ENCODE measurements around the gene MOV10L1.

Gene MOV10L1

DNA sequence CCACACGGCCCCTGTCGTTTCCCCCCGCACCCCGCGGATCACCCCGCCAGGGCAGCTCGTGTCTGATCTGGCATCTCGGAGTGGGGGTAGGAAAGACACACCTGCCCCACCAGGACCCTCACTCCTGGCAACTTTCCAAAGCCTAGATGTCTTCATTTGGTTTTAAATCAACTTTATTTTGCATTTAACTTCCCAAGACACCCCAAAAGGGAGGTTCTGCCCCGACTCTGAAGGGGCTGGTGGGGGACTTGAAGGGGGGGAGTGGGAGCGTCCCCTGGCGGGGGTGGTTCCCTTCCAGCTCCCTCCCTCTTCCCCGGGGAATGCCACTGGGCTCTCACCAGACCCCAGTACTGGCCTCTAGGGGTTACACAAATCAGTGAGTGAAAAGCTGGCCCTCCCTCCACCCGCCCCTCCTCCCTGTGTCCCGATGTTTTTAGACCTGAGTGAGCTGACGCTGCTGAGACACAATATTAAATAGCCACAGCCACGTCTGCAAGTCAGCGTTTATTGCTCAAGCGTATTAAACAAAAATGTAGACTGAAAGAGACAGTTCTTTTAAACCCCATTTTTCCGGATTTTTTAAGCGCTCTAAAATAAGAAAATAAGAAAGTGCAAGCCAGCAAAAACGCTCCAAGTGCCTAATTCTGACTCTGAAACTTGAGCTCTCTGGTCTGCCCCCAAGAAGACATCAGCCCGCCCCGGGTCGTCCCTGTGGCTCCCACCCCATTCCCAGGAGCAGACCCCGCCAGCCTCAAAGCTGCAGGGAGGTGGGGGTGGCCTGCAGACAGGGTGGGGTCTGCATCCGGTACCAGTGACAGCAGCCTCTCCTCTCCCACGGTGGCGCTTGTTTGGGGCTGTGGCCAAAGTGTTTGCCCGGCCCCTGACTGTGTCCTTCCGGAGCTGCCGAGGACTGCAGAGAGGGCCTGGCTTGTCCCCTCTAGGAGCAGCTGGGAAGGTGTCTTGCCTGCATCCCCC is 30.6 kb upstream of the MOV10L1 start:
- H3K4me1 ChIP-seq (ENCODE audit: insufficient read depth, poor library complexity, severe bottlenecking) = no peaks in the 10 kb centered on the region
- no peaks in the 10 kb centered on the region for H3K9me3 ChIP-seq (ENCODE audit: severe bottlenecking)
- H3K27ac ChIP-seq (ENCODE audit: poor library complexity, severe bottlenecking) = no peak overlapping the region
- ATAC-seq (ENCODE audit: low read depth) = peak; percentile 34; the same call in 2 of the 3 replicates
- TF ChIP-seq CTCF (IDR thresholded peaks at IDR 0.05; ENCODE audit: poor library complexity, severe bottlenecking) = no peak
- H3K27me3 ChIP-seq (ENCODE audit: insufficient read depth, poor library complexity, severe bottlenecking) = peaks cover 22% of the 10 kb centered on the region
- no peak overlapping the region for H3K4me3 ChIP-seq (ENCODE audit: severe bottlenecking)
- DNase-seq (ENCODE audit: low spot score) = peak; percentile 52
- H3K36me3 ChIP-seq (ENCODE audit: low read depth) = no peaks in the 10 kb centered on the region

DNA sequence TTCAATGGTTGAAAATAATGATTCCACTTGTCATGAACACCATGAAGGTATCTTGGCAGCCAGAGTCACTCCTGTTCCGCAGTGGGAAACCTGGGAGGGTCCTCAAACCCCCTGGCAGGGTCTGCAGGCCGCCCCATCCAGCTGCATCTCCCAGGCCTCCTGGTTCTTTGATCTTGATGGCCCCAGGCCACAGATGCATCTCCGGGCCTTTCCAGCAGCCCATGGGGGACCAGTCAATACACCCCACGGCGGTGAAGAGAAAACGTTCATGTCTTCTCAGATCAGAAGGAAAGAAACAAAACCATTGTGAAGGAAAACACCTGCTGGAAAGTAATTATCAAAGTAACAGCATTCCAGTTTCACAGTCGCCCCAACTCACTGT is 29.9 kb upstream of the MOV10L1 start:
- H3K27me3 ChIP-seq (ENCODE audit: insufficient read depth, poor library complexity, severe bottlenecking) = peaks cover 22% of the 10 kb centered on the region
- H3K36me3 ChIP-seq (ENCODE audit: low read depth) = no peaks in the 10 kb centered on the region
- no peak for TF ChIP-seq CTCF (IDR thresholded peaks at IDR 0.05; ENCODE audit: poor library complexity, severe bottlenecking)
- DNase-seq (ENCODE audit: low spot score) (no peak), ATAC-seq (ENCODE audit: low read depth) (no peak)
- H3K4me3 ChIP-seq (ENCODE audit: severe bottlenecking) = no peak overlapping the region
- no peaks in the 10 kb centered on the region for H3K4me1 ChIP-seq (ENCODE audit: insufficient read depth, poor library complexity, severe bottlenecking)
- H3K27ac ChIP-seq (ENCODE audit: poor library complexity, severe bottlenecking) = no peak overlapping the region
- no peaks in the 10 kb centered on the region for H3K9me3 ChIP-seq (ENCODE audit: severe bottlenecking)

GRCh38 chr22:50060441-50061140 is 29.2 kb upstream of the MOV10L1 start:
- no peak for ATAC-seq (ENCODE audit: low read depth)
- no peak overlapping the region for H3K27ac ChIP-seq (ENCODE audit: poor library complexity, severe bottlenecking)
- no peaks in the 10 kb centered on the region for H3K4me1 ChIP-seq (ENCODE audit: insufficient read depth, poor library complexity, severe bottlenecking)
- H3K27me3 ChIP-seq (ENCODE audit: insufficient read depth, poor library complexity, severe bottlenecking) = peaks cover 22% of the 10 kb centered on the region
- DNase-seq (ENCODE audit: low spot score) = no peak
- H3K36me3 ChIP-seq (ENCODE audit: low read depth) = no peaks in the 10 kb centered on the region
- no peak overlapping the region for H3K4me3 ChIP-seq (ENCODE audit: severe bottlenecking)
- no peak for TF ChIP-seq CTCF (IDR thresholded peaks at IDR 0.05; ENCODE audit: poor library complexity, severe bottlenecking)
- no peaks in the 10 kb centered on the region for H3K9me3 ChIP-seq (ENCODE audit: severe bottlenecking)

- ATAC-seq (ENCODE audit: low read depth) (no peak), DNase-seq (ENCODE audit: low spot score) (no peak)
- Histone ChIP-seq H3K9me3 (ENCODE audit: severe bottlenecking) (no peaks in the 10 kb centered on the region), H3K4me3 (ENCODE audit: severe bottlenecking) (no peak overlapping the region), H3K27me3 (ENCODE audit: insufficient read depth, poor library complexity, severe bottlenecking) (peaks cover 22% of the 10 kb centered on the region), H3K4me1 (ENCODE audit: insufficient read depth, poor library complexity, severe bottlenecking) (no peaks in the 10 kb centered on the region), H3K27ac (ENCODE audit: poor library complexity, severe bottlenecking) (no peak overlapping the region), H3K36me3 (ENCODE audit: low read depth) (no peaks in the 10 kb centered on the region)
- TF ChIP-seq CTCF (IDR thresholded peaks at IDR 0.05; ENCODE audit: poor library complexity, severe bottlenecking) = no peak
Observed at GRCh38 chr22:50061141-50061823, 28.5 kb upstream of the MOV10L1 start.

Measured in RWPE2 (cell line).